ENCODE measurements around the gene ABLIM3. TPM values are rescaled to one million over a fixed set of nuclear protein-coding genes. Genes with fewer than 3 reads are reported as not detected.

Gene ABLIM3
- polyA plus RNA-seq, 1 donor (not counting 4 experiments of a cell fraction or from before 2014, with no cell fraction given): 7.9 TPM

- Histone ChIP-seq H3K36me3 (ENCODE audit: control insufficient read depth in 2 of 2, extremely low read depth in 1 of 2, insufficient read depth in 2 of 2, low read length in 2 of 2) (no peaks in the 10 kb centered on the region), H3K4me3 (ENCODE audit: control insufficient read depth in 2 of 3, extremely low read depth in 1 of 3, insufficient read depth in 2 of 3, low read depth in 1 of 3, low read length in 3 of 3) (no peak overlapping the region), H3K4me2 (ENCODE audit: control insufficient read depth, extremely low read depth, insufficient read depth, low read depth, low read length) (no peak overlapping the region), H3K9ac (ENCODE audit: control insufficient read depth, extremely low read depth, insufficient read depth, low read length) (no peak overlapping the region), H4K20me1 (ENCODE audit: control insufficient read depth, extremely low read depth, insufficient read depth, low read length) (no peaks in the 10 kb centered on the region), H2AFZ (ENCODE audit: control insufficient read depth, low read length) (no peak overlapping the region), H3K4me1 (ENCODE audit: control insufficient read depth, extremely low read depth, insufficient read depth, low read length) (peaks cover 7% of the 10 kb centered on the region), H3K9me1 (ENCODE audit: control insufficient read depth, extremely low read depth, insufficient read depth, low read length) (no peaks in the 10 kb centered on the region), H3K27ac (ENCODE audit: control insufficient read depth, insufficient read depth, low read length) (no peak overlapping the region), H3K79me2 (ENCODE audit: control insufficient read depth, insufficient read depth, low read length) (no peaks in the 10 kb centered on the region), H3K27me3 (ENCODE audit: control insufficient read depth, extremely low read depth, insufficient read depth, low read length) (no peaks in the 10 kb centered on the region), H3K9me3 (ENCODE audit: control insufficient read depth, low read depth, low read length) (peaks cover 2% of the 10 kb centered on the region)
- TF ChIP-seq, protein P1, sequence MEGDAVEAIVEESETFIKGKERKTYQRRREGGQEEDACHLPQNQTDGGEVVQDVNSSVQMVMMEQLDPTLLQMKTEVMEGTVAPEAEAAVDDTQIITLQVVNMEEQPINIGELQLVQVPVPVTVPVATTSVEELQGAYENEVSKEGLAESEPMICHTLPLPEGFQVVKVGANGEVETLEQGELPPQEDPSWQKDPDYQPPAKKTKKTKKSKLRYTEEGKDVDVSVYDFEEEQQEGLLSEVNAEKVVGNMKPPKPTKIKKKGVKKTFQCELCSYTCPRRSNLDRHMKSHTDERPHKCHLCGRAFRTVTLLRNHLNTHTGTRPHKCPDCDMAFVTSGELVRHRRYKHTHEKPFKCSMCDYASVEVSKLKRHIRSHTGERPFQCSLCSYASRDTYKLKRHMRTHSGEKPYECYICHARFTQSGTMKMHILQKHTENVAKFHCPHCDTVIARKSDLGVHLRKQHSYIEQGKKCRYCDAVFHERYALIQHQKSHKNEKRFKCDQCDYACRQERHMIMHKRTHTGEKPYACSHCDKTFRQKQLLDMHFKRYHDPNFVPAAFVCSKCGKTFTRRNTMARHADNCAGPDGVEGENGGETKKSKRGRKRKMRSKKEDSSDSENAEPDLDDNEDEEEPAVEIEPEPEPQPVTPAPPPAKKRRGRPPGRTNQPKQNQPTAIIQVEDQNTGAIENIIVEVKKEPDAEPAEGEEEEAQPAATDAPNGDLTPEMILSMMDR (optimal IDR thresholded peaks at IDR 0.05 in 1 of 3, IDR thresholded peaks at IDR 0.05 in 1 of 3, conservative IDR thresholded peaks at IDR 0.05 in 1 of 3; ENCODE audit: extremely low read depth in 1 of 3, insufficient read depth in 2 of 3, low read length in 3 of 3): no peak
- no peak for TF ChIP-seq EZH2 (IDR thresholded peaks at IDR 0.05; ENCODE audit: low read length)
- DNase-seq (ENCODE audit: low read depth, low spot score) (no peak), FAIRE-seq (no peak)
- dilution Hi-C loops (cut with MboI; ENCODE audit: extremely low pct_ligation_motif_present, low sequenced_read_pairs): no loop called here
Observed at GRCh38 chr5:149273237-149273636, 131.9 kb downstream of the ABLIM3 start.

- Histone ChIP-seq H4K20me1 (ENCODE audit: control insufficient read depth, extremely low read depth, insufficient read depth, low read length) (no peaks in the 10 kb centered on the region), H3K36me3 (ENCODE audit: control insufficient read depth in 2 of 2, extremely low read depth in 1 of 2, insufficient read depth in 2 of 2, low read length in 2 of 2) (no peaks in the 10 kb centered on the region), H3K4me2 (ENCODE audit: control insufficient read depth, extremely low read depth, insufficient read depth, low read depth, low read length) (no peak overlapping the region), H3K27me3 (ENCODE audit: control insufficient read depth, extremely low read depth, insufficient read depth, low read length) (no peaks in the 10 kb centered on the region), H2AFZ (ENCODE audit: control insufficient read depth, low read length) (no peak overlapping the region), H3K9me1 (ENCODE audit: control insufficient read depth, extremely low read depth, insufficient read depth, low read length) (no peaks in the 10 kb centered on the region), H3K79me2 (ENCODE audit: control insufficient read depth, insufficient read depth, low read length) (no peaks in the 10 kb centered on the region), H3K9me3 (ENCODE audit: control insufficient read depth, low read depth, low read length) (no peaks in the 10 kb centered on the region), H3K4me3 (ENCODE audit: control insufficient read depth in 2 of 3, extremely low read depth in 1 of 3, insufficient read depth in 2 of 3, low read depth in 1 of 3, low read length in 3 of 3) (no peak overlapping the region), H3K27ac (ENCODE audit: control insufficient read depth, insufficient read depth, low read length) (no peak overlapping the region), H3K4me1 (ENCODE audit: control insufficient read depth, extremely low read depth, insufficient read depth, low read length) (peaks cover 7% of the 10 kb centered on the region), H3K9ac (ENCODE audit: control insufficient read depth, extremely low read depth, insufficient read depth, low read length) (no peak overlapping the region)
- dilution Hi-C loops (cut with MboI; ENCODE audit: extremely low pct_ligation_motif_present, low sequenced_read_pairs): no loop called here
- no peak for DNase-seq (ENCODE audit: low read depth, low spot score)
- TF ChIP-seq, protein P1 (optimal IDR thresholded peaks at IDR 0.05 in 1 of 3, IDR thresholded peaks at IDR 0.05 in 1 of 3, conservative IDR thresholded peaks at IDR 0.05 in 1 of 3; ENCODE audit: extremely low read depth in 1 of 3, insufficient read depth in 2 of 3, low read length in 3 of 3): no peak
- TF ChIP-seq EZH2 (IDR thresholded peaks at IDR 0.05; ENCODE audit: low read length): no peak
- no peak for FAIRE-seq
Observed at GRCh38 chr5:149273950-149274349, 132.7 kb downstream of the ABLIM3 start.
